ENCODE results near the gene ADIPOR1.
A peak's percentile ranks its signal among the peaks of the same experiment; 100 is the strongest.

Gene ADIPOR1, protein sequence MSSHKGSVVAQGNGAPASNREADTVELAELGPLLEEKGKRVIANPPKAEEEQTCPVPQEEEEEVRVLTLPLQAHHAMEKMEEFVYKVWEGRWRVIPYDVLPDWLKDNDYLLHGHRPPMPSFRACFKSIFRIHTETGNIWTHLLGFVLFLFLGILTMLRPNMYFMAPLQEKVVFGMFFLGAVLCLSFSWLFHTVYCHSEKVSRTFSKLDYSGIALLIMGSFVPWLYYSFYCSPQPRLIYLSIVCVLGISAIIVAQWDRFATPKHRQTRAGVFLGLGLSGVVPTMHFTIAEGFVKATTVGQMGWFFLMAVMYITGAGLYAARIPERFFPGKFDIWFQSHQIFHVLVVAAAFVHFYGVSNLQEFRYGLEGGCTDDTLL

DNA sequence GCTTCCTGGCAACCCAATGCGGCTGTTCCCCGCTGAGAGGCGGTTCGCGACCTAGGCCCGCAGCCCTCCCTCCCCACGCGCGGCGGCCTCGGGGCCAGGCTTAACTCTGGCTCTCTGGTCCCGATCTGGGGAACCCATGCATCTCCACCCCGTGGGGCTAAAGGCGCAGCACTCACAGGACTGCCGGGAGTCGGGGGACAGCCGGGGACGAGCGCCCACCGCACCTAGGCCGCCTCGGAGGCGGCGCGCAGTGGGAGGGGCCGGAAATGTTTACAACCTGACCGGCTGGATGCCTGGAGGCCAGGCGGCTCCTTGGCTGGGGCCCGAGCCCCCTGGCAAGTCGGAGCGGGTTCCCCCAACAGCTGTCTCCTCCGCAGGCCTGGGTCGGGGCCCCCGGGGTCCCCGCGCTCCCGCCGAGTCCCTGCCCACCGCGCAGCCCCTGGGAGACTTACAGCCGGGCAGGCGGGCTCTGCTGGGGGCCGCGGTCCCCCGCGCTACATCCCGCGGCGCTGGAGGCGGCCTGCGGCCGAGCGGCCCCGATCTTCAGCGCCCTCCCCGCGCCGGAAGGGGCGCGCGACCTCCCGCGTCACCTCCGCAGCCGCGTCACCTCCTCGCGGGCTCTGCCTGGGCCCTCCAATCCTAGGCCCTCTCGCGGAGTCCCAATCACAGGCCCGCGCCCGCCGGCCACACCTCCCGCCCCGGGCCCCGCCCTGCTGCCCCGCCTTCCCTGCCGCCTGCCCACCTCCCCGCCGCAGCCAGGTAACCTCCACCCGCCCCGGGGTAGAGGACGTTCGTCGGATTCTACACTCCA is at the start of gene ADIPOR1:
ADIPOR1 (minus strand) TSS at position 580 of the 811 bp plus-strand sequence. CDS start 7,242 bp downstream, outside the sequence.
- TF ChIP-seq ZFX (IDR thresholded peaks at IDR 0.05; ENCODE audit: borderline replicate concordance): no peak
- TF ChIP-seq, protein P1, sequence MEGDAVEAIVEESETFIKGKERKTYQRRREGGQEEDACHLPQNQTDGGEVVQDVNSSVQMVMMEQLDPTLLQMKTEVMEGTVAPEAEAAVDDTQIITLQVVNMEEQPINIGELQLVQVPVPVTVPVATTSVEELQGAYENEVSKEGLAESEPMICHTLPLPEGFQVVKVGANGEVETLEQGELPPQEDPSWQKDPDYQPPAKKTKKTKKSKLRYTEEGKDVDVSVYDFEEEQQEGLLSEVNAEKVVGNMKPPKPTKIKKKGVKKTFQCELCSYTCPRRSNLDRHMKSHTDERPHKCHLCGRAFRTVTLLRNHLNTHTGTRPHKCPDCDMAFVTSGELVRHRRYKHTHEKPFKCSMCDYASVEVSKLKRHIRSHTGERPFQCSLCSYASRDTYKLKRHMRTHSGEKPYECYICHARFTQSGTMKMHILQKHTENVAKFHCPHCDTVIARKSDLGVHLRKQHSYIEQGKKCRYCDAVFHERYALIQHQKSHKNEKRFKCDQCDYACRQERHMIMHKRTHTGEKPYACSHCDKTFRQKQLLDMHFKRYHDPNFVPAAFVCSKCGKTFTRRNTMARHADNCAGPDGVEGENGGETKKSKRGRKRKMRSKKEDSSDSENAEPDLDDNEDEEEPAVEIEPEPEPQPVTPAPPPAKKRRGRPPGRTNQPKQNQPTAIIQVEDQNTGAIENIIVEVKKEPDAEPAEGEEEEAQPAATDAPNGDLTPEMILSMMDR (IDR thresholded peaks at IDR 0.05): peak; percentile 20

DNA sequence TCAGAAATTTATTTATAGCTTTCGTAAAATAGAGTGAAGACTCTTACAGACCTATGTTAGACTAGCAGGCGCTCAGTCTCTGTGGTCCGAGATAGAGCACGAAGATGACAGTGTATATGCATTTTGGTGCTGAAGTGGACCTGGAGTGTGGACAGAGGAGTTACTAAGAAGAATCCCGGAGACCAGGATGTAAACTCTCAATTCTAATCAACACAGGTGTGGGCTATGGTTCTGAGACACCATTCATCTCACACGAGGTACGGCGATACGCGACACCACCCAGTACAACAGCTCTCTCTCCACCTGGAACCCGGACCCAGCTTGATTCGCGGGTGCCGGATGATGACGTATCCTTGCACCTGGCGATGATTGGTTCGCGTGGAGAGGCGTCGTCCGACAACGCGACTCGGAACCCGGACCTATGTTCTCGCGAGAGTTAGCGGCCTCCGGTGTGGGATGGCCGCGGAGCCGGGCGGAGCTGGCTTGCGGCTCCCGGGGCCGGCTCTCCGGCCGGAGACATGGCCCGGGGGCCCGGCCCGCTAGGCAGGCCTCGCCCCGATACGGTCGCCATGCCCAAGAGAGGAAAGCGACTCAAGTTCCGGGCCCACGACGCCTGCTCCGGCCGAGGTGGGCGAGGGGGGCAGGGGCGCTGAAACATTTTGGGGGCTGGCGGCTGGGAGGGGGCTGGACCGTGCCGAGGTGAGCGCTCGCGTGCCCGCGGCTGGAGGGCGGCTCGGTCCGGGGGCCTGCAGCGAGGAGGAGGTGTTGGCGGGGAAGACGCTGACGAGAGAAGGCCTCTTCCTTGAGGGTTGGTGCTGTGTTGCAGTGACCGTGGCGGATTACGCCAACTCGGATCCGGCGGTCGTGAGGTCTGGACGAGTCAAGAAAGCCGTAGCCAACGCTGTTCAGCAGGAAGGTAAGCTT is 49.1 kb upstream of the ADIPOR1 start, which contains the start of gene TMEM183A:
TMEM183A (plus strand) TSS at position 427 of the 924 bp plus-strand sequence; CDS start at position 519, 92 bp downstream.
- H3K27ac ChIP-seq: peak within 1 kb of the TSS; percentile 89
- no peak for TF ChIP-seq ZFX (IDR thresholded peaks at IDR 0.05; ENCODE audit: borderline replicate concordance)
- TF ChIP-seq, protein P1 (IDR thresholded peaks at IDR 0.05): no peak

More for the DNA sequence above, at the start of gene ADIPOR1:
- peak within 1 kb of the TSS; percentile 64 for H3K27ac ChIP-seq

DNA sequence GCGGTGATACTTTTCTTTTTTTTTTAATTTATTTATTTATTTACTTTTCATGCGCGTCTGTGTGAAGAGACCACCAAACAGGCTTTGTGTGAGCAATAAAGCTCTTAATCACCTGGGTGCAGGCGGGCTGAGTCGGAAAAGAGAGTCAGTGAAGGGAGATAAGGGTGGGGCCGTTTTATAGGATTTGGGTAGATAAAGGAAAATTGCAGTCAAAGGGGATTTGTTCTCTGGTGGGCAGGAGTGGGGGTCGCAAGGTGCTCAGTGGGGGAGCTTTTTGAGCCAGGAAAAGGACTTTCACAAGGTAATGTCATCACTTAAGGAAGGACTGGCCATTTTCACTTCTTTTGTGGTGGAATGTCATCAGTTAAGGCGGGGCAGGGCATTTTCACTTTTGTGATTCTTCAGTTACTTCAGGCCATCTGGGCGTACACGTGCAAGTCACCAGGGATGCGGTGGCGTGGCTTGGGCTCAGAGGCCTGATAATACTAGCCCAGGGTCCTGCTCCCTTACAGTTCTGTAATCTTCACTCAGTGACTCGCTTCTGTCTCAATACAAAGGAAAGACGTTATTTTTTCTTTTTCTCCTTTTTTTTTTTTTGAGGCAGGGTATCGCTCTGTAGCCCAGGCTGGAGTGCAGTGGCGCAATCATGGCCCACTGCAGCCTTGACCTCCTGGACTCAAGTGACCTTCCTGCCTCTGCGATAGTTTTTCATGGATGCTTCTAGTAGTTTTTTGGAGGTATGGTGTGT is 47.5 kb upstream of the ADIPOR1 start:
- 0 out of 2 replicates have a peak overlapping the region, but pooled peaks have one; percentile 89 for H3K27ac ChIP-seq

DNA sequence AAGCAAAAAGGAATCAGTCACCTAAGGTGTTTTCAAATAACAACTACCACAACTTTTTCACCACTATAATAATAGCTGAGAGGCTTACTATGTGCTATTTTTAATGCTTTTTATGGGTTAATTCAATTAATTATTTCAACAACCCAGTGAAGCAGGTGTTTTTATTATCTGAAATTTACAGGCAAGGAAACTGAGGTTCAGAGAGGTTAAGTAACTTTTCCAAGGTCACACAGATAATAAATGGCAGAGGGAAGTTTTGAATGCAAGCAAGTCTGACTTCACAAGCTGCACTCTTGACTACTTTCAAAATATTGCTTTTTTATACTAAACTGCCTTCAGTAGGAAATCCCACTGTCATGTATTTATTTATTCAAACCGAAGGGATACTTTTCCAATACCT is 44.8 kb upstream of the ADIPOR1 start:
- TF ChIP-seq, protein P1 (IDR thresholded peaks at IDR 0.05): no peak
- no peak for TF ChIP-seq ZFX (IDR thresholded peaks at IDR 0.05; ENCODE audit: borderline replicate concordance)
- H3K27ac ChIP-seq: no peak overlapping the region

DNA sequence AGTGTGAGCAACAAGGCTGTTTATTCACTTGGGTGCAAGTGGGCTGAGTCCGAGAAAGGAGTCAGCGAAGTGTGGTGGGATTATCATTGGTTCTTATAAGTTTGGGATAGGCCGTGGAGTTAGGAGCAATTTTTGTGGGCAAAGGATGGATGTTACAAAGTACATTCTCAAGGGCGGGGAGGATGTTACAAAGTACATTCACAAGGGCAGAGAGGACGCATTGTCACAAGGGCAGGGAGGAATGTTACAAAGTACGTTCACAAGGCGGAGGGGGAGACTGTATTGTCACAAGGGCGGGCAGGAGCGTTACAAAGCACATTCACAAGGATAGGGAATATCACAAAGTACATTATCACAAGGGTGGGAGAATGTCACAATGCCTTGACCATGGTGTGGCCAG is 43.9 kb upstream of the ADIPOR1 start:
- TF ChIP-seq, protein P1 (IDR thresholded peaks at IDR 0.05): no peak
- TF ChIP-seq ZFX (IDR thresholded peaks at IDR 0.05; ENCODE audit: borderline replicate concordance): no peak
- H3K27ac ChIP-seq: no peak overlapping the region

DNA sequence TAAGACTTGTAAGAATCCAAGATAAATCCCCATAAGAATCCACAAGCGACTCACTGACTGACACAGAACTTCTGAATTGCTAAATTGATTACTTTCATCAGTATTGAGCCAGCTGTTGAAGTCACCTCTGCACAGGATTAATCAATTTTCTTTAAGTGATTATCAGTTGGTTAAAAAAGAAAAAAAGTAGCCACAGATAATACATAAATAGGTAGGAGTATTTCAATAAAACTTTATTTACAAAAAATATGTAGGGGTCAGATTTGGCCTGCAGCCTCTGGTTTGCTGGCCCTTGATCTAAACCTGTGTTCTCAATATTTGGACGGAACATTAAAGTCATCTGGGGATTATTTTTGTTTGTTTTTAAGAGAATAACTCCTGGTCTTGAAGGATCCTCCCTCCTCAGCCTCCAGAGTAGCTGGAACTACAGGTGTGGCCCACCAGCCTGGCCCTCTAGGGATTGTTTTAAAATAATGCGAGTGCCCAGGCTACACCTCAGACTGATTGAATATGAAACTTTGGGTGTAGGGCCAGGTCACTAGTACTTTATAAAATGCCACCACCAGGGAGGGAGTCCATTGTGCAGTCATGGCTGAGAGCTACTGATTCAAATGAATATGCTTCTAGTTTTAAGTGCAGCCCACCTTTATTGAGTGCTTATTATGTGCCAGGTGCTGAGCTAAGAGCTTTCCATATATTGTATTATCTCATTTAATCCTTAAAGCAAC is 42.3 kb upstream of the ADIPOR1 start:
- no peak overlapping the region for H3K27ac ChIP-seq
- TF ChIP-seq, protein P1 (IDR thresholded peaks at IDR 0.05): no peak
- no peak for TF ChIP-seq ZFX (IDR thresholded peaks at IDR 0.05; ENCODE audit: borderline replicate concordance)
